Jurkat, Clone E6-1 (cell line): Measurements from ENCODE around the gene FA2H.
A peak's percentile ranks its signal among the peaks of the same experiment; 100 is the strongest.
"Not testable (repeated sequence)": the region's sequence is repeated elsewhere in the genome, so short reads cannot be mapped to it uniquely, and the experiment has no call there.

Source experiments
- DNase-seq: peaks from one replicate; pipeline ENCODE4 v3.0.0-alpha.2; 2011; ENCODE audit warnings: low read depth, low spot score
- H3K4me3 ChIP-seq: 2 replicates; pipeline ENCODE4 v1.5.1; 2011; ENCODE audit warnings: mild to moderate bottlenecking, low read length, control low read depth, moderate library complexity

Gene FA2H

DNA sequence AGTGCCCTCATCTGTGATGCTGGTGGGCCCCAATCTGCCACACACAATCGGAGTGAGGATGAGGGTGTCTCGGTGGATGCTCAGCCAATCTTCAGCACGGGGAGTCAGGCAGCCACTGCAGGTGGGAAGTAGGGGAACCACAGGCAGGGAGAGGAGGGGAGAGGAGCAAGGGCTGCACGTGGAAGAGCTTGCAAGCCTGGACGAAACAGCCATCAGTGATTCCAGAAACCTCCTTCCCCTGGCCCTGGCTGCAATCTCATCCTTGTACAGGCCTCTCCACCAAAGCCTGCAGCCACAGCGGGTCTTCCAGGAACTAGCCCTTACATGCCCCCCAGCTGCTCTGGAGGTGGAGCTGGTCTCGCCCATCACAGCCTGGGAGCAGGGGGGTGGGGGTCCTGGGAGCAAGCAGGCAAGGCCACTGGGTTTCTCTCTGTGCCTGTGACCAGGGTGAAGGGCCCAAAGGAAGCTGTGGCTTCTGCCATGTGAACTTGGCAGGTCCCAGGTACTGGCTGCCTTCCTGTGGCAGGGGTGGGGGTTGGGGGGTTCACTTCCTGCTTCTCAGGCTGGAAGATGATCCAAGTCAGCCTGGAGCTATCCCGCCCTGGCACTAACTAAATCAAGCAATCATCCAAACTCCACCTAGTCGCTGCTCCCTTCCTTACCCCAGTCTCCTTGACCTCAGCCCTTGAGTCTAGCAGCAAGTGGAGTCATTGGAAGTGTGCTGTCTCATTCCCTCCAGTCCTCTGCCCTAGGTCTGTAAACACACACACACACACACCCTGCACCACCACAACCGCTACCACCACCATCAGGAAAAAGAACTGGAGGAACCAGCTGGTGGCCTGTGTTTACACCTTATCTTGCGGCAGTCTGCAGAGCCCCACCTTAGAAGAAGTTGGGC is 44.6 kb downstream of the FA2H start:
- peak; percentile 77 for DNase-seq

DNA sequence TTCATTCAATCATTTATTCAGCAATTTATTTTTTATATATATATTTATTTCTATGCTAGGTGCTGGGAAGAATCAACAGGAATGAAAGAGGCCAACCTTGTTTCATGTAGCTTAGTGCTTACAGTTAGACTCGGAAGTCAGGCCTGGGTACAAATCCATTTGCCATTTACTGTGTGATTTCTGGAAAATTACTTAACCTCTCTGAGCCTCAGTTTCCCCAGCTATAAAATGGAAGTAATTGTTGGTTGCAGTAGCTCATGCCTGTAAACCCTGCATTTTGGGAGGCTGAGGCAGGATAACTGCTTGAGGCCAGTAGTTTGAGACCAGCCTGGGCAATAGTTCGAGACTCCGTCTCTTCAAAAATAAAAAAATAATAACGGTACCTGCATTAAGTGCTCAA is 46.7 kb downstream of the FA2H start:
- DNase-seq, result no peak
- no peak overlapping the region for H3K4me3 ChIP-seq

More for the DNA sequence above, 44.6 kb downstream of the FA2H start:
- H3K4me3 ChIP-seq, result peak overlapping the region; percentile 17

DNA sequence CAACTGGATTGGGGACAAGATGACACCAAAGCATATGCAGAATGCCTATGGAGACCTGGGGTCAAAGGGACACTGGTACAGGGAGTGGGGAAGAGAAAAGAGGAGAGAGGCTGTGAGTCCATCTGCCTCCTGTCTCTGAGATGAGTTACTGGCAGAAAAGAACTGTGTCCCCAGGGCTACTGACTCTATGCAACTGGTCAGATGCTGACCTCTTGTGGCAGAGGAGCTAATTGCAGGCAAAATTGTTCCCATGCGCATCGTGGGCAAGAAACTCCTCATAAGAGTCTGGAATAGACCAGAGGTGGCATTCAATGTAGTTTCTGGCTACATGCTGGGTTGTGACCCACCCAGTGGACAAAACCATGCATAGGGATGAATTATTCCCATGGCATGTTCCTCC is 47.9 kb downstream of the FA2H start:
- H3K4me3 ChIP-seq, result no peak overlapping the region
- no peak for DNase-seq

DNA sequence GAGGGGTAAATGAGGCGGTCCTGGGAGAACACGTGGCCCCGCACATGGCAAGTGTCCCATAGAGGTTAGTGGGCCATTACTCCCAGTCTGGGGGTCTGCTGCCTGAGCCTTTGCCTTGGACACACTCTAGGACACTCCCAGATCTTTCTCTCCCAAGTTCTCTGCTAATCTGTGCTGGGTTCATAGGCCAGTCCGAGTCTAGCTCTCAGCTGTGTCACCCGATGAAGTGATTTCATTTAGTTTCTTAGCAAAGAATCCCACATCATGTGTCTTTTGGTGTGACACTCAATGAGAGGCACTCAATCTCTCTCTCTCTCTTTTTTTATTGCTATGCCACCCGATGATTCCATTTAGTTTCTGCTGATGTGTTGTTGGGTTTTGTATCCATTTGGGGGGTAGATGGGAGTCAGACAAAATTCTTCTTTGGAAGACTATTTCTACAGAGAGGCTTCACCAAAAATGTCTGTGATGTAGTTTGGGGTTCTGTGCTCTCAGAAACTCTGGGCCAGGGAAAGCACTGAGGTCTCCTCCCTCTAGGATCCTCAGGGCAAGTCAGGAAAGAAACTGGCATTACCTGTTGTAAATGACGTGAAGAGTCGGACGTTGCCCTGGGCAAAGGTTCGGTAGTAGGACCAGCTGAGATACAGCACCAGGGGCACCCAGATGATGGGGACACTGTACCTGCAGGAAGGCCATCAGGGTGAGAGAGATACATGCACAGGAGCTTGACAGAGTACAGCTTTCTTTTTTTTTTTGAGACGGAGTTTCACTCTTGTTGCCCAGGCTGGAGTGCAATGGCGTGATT is 48.8 kb downstream of the FA2H start:
- no peak overlapping the region for H3K4me3 ChIP-seq
- no peak for DNase-seq

DNA sequence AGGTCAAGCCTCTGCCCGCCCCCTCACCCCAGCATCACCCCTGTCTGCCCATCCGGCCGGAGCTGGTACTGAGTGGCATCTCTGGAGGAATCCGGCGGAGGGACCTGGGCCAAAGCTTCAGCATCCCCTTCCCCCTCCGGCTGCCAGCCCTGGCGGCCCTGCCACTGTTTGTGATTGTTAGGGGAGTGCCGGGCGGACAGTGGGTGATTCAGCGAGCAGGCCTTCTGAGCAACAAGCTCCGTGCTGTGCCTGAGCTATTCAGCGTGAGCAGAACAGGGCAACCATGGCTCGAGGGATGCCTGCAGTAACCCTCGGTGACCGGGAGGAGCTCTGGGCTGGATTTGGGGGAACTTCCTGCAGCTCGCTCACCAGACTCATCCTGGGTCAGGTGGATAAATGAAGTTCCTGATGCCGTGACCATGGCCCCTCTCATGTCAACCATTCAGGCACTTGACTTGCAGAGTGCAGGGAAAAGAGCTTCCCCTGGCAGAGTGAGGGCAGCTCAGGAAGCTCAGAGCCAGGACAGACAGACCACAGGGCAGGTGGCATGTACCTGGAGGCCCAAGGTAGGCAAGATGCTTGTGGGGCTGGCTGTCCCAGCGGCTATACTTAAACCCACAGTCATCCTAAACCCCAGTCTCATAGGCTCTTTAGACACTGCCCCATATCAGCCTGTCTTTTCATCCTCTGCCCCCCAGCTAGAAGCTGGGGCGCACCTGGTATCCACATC is 49.6 kb downstream of the FA2H start:
- no peak for DNase-seq
- no peak overlapping the region for H3K4me3 ChIP-seq

DNA sequence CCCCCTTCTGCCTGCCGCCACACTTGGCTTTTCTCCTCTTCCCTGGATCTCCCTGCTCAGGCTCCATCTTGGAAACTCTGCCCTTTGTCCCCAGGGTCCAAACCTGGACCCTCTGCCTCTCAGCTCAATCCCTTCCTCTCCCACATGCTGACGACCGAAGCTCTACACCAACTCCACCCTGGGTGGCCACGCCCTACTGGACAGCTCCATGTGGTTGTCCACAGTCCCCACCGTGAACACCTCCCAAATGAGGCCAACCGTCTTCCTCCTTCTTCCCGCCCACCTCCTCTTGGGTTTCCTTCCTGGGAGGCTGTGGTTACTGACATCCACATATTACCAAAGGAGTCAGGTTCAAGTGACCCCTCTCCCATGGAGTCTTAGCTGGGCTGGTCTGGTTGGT is 51.4 kb downstream of the FA2H start:
- H3K4me3 ChIP-seq, result no peak overlapping the region
- no peak for DNase-seq

DNA sequence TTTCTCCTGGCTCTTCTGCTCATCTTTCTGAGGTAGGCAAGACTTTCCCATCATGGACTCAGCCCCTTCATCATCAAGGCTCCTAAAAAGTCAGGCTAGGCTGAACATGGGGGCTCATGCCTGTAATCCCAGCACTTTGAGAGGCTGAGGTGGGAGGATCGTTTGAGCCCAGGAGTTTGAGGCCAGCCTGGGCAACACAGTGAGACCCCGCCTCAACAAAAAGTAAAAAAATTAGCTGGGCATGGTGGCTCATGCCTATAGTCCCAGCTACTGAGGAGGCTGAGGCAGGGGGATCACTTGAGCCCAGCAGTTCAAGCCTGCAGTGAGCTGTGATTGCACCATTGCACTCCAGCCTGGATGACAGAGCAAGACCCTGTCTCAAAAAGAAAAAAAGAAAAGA is 52.5 kb downstream of the FA2H start:
- DNase-seq, H3K4me3 ChIP-seq: not testable (repeated sequence)

DNA sequence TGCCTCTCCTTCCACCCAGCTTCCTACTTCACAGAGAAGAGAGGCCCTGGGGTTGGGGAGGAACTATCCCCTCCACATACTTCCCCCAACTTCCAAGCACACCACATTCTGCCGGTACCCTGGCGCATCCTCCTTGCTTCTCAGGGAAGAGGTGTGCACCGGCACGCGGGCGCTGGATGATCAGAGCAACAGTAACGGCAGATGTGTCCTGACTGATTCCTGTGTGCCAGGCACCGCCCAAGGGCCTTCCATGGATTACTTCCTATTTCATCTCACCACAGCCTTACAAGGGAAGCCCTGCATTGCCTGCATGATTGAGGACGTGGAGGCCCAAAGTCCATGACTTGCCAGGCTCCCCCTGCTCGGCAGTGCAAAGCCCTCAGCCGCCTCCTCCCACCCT is 52.9 kb downstream of the FA2H start:
- no peak overlapping the region for H3K4me3 ChIP-seq
- DNase-seq, result no peak

DNA sequence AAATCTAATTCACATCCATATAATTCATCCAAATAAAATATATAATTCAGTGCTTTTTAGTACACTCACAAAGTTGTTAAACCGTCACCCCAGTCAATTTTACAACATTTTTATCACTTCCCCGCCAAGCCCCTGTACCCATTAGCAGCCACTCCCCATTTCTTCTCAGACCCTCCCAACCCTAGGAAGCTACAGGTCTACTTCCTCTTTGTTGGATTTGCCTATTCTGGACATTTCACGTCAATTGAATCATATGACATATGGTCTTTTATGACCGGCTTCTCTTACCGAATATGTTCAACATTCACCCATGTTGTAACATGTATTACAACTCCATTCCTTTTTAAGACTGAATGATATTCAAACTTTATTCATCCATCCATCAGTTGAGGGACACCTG is 54.0 kb downstream of the FA2H start:
- no peak overlapping the region for H3K4me3 ChIP-seq
- no peak for DNase-seq

DNA sequence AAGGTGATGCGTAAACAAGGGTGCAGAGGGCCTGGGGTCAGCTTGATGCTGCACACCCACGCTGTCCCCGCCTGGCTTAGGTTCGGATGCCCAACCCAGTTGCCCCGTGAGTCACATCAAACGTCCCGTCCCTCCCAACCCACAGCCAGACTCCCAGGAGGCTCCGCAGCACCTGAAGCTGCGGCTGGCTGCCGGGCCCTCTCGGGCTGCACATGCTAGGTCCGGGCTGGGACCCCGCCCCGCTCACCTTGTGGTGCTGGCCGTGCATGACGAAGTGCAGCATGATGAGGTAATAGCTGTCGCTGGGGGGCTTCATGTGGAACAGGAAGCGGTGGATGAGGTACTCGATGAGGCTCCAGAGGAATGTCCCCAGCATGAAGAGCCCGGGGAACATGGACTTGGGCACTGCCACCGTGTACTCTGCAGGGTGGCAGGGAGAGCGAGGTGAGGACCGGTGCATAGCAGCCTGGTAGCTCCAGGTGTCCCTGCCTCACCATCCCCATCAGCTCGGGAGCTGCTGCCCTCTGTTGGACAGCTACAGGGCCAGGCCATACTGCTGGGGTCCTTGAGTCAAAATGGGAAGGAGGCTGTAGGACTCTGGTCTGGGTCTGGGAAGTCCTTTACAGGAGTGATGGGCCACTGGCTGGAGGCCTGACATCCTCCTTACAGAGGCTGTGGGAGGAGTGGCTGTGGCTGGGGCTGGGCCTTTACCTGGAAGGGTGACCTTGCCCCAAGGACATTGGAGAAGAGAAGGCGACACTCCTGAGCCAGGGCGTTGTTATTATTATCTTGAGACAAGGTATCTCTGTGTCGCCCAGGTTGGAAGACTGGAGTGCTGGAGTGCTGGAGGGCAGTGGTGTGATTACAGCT is 55.6 kb downstream of the FA2H start:
- no peak overlapping the region for H3K4me3 ChIP-seq
- no peak for DNase-seq

DNA sequence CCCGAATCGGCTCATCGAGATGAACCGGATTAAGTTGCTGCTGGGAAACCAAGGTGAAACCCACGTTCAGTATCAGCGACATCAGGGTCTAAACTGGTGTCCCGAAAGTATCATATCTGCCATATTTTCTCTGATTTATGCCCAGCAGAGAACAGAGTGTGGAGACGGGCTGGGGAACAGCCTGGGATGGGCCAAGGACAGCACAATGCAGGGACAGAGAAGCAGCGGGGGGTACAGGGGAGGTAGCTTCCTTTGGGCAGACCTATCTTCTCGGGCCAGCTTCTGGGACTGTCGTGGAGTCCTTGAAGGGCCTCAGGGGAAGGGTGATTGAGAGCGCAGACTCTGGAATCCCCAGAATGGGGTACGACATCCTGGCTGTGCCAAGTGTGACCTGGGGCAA is 56.5 kb downstream of the FA2H start:
- DNase-seq, result no peak

DNA sequence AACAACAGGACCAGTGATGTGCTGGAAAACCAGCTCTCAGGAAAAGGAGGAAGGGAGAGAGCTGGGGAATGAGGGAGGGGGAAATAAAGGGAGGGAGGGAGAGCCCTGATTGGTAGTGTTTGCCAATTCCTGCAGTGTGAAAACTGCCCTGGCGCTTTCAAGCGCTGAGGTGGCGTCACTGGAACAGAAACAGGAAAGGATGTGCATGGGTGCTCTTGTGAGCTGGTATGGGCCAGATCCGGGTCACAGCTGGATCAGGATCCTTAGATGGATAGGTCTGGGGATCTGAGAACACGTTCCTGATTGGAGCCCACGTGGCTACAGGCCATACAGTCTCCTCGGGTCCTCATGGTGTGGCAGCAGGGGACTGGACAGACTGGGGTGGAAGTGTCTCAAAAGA is 57.3 kb downstream of the FA2H start:
- H3K4me3 ChIP-seq, result no peak overlapping the region
- DNase-seq, result no peak

More for the DNA sequence above, 56.5 kb downstream of the FA2H start:
- H3K4me3 ChIP-seq, result no peak overlapping the region

DNA sequence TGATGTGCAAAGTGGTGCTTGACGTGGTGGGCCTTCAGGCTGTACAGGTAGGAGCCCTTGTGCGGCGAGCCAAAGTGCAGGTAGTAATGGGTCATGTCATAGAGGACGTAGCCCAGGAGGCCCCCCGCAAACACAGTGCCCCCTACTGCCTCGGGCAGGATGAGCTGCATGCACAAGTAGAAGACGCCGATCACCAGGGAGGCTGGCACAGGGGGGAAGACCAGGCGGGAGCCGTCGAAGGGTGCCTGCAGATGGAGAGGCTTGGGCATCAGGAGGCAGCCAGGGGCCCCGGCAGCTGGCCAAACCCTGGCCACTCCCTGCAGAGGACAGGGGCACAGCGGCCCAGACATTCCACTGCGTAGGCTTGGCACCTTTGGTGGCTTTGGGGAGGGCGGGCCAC is 58.3 kb downstream of the FA2H start:
- no peak for DNase-seq
- no peak overlapping the region for H3K4me3 ChIP-seq

DNA sequence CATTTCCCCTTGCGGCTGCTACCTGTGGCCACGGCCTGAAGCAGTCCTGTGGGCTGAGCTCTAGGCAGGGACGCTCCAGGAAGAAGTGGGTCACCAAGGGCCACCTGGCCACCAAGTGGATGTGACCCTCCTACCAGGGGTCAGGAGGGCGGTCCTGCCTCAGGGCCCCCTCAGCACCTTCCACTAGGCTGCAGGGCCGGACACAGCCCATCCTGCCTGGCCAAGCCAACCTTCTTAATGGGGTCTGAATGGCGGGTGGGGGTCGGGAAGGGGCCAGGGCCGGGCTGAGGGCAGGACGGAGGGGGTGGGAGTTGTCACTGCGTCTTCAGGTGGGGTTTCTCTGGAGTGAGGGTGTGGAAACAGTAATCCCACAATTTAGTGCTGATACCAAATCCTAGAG is 60.7 kb downstream of the FA2H start:
- DNase-seq, result no peak
- no peak overlapping the region for H3K4me3 ChIP-seq

DNA sequence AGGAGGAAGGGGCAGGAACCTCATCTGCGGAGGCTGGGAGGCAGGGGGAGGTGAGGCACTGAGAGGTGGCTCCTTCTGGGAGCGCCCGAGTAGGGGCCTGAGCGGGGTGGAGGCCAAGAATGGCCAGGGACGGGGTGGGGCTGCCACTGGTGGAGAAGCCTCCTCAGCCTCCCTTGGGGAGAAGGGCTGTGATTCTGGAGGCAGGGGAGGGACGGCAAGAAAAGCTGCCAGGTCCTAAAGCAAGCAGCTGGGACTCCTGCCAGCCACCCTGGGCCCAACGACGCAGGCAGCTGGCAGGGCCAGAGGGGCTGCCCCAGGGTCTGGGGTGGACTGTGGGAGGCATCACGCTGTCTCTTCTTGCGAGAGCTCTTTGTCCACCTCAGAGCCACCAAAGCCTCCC is 61.3 kb downstream of the FA2H start:
- DNase-seq, result no peak
- H3K4me3 ChIP-seq, result no peak overlapping the region

DNA sequence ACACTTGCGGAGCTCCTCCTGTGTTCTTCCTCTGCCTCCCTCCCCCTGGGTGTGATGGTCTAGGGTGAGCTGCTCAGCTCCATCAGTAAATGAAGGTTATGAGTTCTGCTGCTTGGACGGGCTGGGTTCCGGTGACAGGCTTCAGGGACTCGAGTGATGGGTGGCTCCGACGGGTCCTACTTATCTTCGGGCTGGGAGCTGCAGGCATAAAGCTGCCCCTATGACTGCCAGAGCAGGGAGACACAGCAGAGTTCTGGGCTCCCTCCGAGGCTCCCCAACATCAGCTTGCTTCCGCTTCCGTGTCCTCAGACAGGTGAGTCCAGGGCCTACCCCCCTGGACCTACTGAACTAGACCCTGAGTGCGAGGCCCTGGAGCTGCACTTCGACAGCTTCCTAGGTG is 62.7 kb downstream of the FA2H start:
- no peak overlapping the region for H3K4me3 ChIP-seq
- no peak for DNase-seq

DNA sequence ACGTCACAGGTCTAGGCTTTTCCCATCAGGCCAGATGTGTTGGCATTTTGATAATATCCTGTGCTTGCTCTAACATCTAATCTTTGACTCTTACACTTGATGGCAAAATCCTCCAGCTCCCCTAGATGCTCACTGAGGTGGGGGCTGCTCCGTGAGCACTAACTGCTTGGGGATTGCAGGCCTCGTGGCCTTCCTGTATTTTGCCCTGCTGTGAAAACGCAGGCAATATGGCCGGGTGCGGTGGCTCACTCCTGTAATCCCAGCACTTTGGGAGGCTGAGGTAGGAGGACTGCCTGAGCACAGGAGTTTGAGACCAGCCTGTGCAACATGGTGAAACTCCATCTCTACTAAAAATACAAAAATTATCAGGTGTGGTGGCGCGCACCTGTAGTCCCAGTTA is 64.2 kb downstream of the FA2H start:
- H3K4me3 ChIP-seq, result no peak overlapping the region
- DNase-seq, result no peak

DNA sequence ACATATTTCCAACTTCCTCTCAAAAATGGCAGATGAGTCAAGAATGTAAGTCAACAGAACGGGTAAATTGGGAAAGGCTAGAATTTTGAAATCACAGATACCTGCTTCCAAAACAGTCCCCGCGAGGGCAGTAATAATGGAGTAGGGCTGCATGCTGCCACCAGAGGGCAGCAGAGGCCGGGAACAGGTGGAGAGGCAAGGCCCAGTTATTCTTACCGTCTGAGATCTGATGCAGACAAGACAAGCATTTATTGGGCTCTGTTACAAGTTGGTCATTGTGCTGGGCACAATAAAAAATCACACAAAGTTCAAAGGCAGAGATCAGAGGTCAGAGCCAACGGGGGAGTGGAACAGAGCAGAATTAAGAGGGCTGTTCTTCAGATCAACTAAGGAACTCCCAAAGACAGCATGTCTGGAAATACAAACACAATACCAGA is 65.2 kb downstream of the FA2H start:
- no peak overlapping the region for H3K4me3 ChIP-seq
- DNase-seq, result peak; percentile 75
